H9 (cell line): ENCODE measurements around the gene LMAN1. TPM values are rescaled to one million over a fixed set of nuclear protein-coding genes. Genes with fewer than 3 reads are reported as not detected.

ENCODE experiments used
- DNase-seq: peaks from one replicate; pipeline ENCODE4 v3.0.0-alpha.2; 2017
- H2AFZ ChIP-seq: one replicate; pipeline ENCODE4 v1.6.1; 2013; ENCODE audit warnings: mild to moderate bottlenecking, low read length, control low read depth, moderate library complexity
- H2AK5ac ChIP-seq: 2 replicates; pipeline ENCODE4 v1.6.1; 2013; ENCODE audit warnings: low read length, control low read depth, mixed read lengths; ENCODE audit not compliant: insufficient read length
- H2BK120ac ChIP-seq: one replicate; pipeline ENCODE4 v1.6.1; 2013; ENCODE audit warnings: low read depth, mild to moderate bottlenecking, low read length, control low read depth, inconsistent platforms; ENCODE audit not compliant: poor library complexity, severe bottlenecking
- H2BK12ac ChIP-seq: 2 replicates; pipeline ENCODE4 v1.6.1; 2013; ENCODE audit warnings: low read length, control low read depth, mixed read lengths, low read depth; ENCODE audit not compliant: insufficient read length
- H2BK15ac ChIP-seq: 2 replicates; pipeline ENCODE4 v1.6.1; 2013; ENCODE audit warnings: low read depth, low read length, control low read depth
- H2BK20ac ChIP-seq: one replicate; pipeline ENCODE4 v1.6.1; 2013; ENCODE audit warnings: low read depth, mild to moderate bottlenecking, low read length, control low read depth, inconsistent platforms; ENCODE audit not compliant: poor library complexity, severe bottlenecking
- H2BK5ac ChIP-seq: 2 replicates; pipeline ENCODE4 v1.6.1; 2013; ENCODE audit warnings: low read length, control low read depth, mixed read lengths; ENCODE audit not compliant: insufficient read length
- H3K14ac ChIP-seq: 2 replicates; pipeline ENCODE4 v1.6.1; 2013; ENCODE audit warnings: low read length, control low read depth; ENCODE audit not compliant: insufficient read depth
- H3K18ac ChIP-seq: 2 replicates; pipeline ENCODE4 v1.6.1; 2013; ENCODE audit warnings: low read depth, mild to moderate bottlenecking, mixed read lengths, low read length, control low read depth; ENCODE audit not compliant: insufficient read length
- H3K23ac ChIP-seq: 2 replicates; pipeline ENCODE4 v1.6.1; 2013; ENCODE audit warnings: low read length, control low read depth, mixed read lengths, low read depth; ENCODE audit not compliant: insufficient read length
- H3K23me2 ChIP-seq: 2 replicates; pipeline ENCODE4 v1.6.1; 2013; ENCODE audit warnings: low read depth, mild to moderate bottlenecking, mixed read lengths, low read length, control low read depth; ENCODE audit not compliant: insufficient read length, poor library complexity, severe bottlenecking
- H3K27ac ChIP-seq: 2 replicates; pipeline ENCODE4 v1.5.1; 2013; ENCODE audit warnings: low read length, control low read depth, mixed read lengths, low read depth; ENCODE audit not compliant: insufficient read length
- H3K27me3 ChIP-seq: 2 replicates; pipeline ENCODE4 v1.6.1; 2013; ENCODE audit warnings: low read length, control low read depth, inconsistent platforms; ENCODE audit not compliant: insufficient read depth
- H3K4ac ChIP-seq: 2 replicates; pipeline ENCODE4 v1.6.1; 2013; ENCODE audit warnings: low read depth, mild to moderate bottlenecking, control low read depth, inconsistent platforms, low read length, moderate library complexity
- H3K4me1 ChIP-seq: 2 replicates; pipeline ENCODE4 v1.6.1; 2013; ENCODE audit warnings: low read length, control low read depth, inconsistent platforms; ENCODE audit not compliant: insufficient read depth
- H3K4me2 ChIP-seq: 2 replicates; pipeline ENCODE4 v1.6.1; 2013; ENCODE audit warnings: low read length, control low read depth, mixed read lengths; ENCODE audit not compliant: insufficient read length, insufficient read depth
- H3K56ac ChIP-seq: 2 replicates; pipeline ENCODE4 v1.6.1; 2013; ENCODE audit warnings: low read depth, mild to moderate bottlenecking, mixed read lengths, low read length, control low read depth; ENCODE audit not compliant: insufficient read length
- H3K79me1 ChIP-seq: 2 replicates; pipeline ENCODE4 v1.6.1; 2013; ENCODE audit warnings: low read depth, mild to moderate bottlenecking, moderate library complexity, low read length, control low read depth, inconsistent platforms; ENCODE audit not compliant: insufficient read depth, poor library complexity, severe bottlenecking
- H3K79me2 ChIP-seq: 2 replicates; pipeline ENCODE4 v1.6.1; 2013; ENCODE audit warnings: low read length, control low read depth, inconsistent platforms; ENCODE audit not compliant: insufficient read depth
- H3K9ac ChIP-seq: 2 replicates; pipeline ENCODE4 v1.6.1; 2013; ENCODE audit warnings: low read length, control low read depth, mixed read lengths; ENCODE audit not compliant: insufficient read length; ENCODE audit errors: extremely low read depth
- H3K9me3 ChIP-seq: one replicate; pipeline ENCODE4 v1.6.1; 2013; ENCODE audit warnings: low read depth, low read length, inconsistent platforms; ENCODE audit not compliant: control insufficient read depth
- H3T11ph ChIP-seq: one replicate; pipeline ENCODE4 v1.6.1; 2013; ENCODE audit warnings: mild to moderate bottlenecking, low read length, control low read depth, inconsistent platforms
- H4K20me1 ChIP-seq: one replicate; pipeline ENCODE4 v1.6.1; 2013; ENCODE audit not compliant: control insufficient read depth, insufficient read length, insufficient read depth
- H4K5ac ChIP-seq: 2 replicates; pipeline ENCODE4 v1.6.1; 2013; ENCODE audit warnings: low read depth, mild to moderate bottlenecking, mixed read lengths, low read length, control low read depth; ENCODE audit not compliant: insufficient read length
- H4K8ac ChIP-seq: replicated peaks from 2 replicates; pipeline ENCODE4 v1.6.1; 2013; ENCODE audit warnings: low read length, control low read depth, mixed read lengths, low read depth; ENCODE audit not compliant: insufficient read length
- H4K91ac ChIP-seq: 2 replicates; pipeline ENCODE4 v1.6.1; 2013; ENCODE audit warnings: low read depth, mild to moderate bottlenecking, moderate library complexity, mixed read lengths, low read length, control low read depth; ENCODE audit not compliant: insufficient read length
- H3K27ac Mint-ChIP-seq, 3 experiments: 2 replicates in 2 of 3; 3 replicates in 1 of 3; pipeline ENCODE4 v1.8.0; 2020 to 2021; ENCODE audit warnings: mixed read lengths in 3 of 3, mild to moderate bottlenecking in 1 of 3, moderate library complexity in 1 of 3
- H3K27me3 Mint-ChIP-seq: 2 replicates; pipeline ENCODE4 v1.8.0; 2021; ENCODE audit warnings: low read depth, mild to moderate bottlenecking, moderate library complexity, mixed read lengths
- H3K36me3 Mint-ChIP-seq, 3 experiments: 2 replicates in 2 of 3; 3 replicates in 1 of 3; pipeline ENCODE4 v1.8.0; 2020 to 2021; ENCODE audit warnings: low read depth in 3 of 3, mixed read lengths in 3 of 3; ENCODE audit not compliant: insufficient read depth in 1 of 3
- H3K4me1 Mint-ChIP-seq, 2 experiments: 2 replicates each; pipeline ENCODE4 v1.8.0; 2020; ENCODE audit warnings: mixed read lengths in 2 of 2
- H3K4me3 Mint-ChIP-seq, 2 experiments: 2 replicates in 1 of 2; 3 replicates in 1 of 2; pipeline ENCODE4 v1.8.0; 2020 to 2021; ENCODE audit warnings: mild to moderate bottlenecking in 2 of 2, mixed read lengths in 2 of 2, moderate library complexity in 1 of 2
- H3K9me3 Mint-ChIP-seq, 2 experiments: 2 replicates in 1 of 2; 3 replicates in 1 of 2; pipeline ENCODE4 v1.8.0; 2020; ENCODE audit warnings: mild to moderate bottlenecking in 2 of 2, mixed read lengths in 2 of 2, moderate library complexity in 1 of 2
- WGBS: extraction: QIAGEN DNeasy Blood & Tissue Kit; methylation state at CpG from one replicate; pipeline ENCODE4 v1.1.7; 2013; ENCODE audit warnings: missing lambda C conversion rate, low lambda C conversion rate, mixed read lengths; ENCODE audit not compliant: insufficient read length; ENCODE audit errors: extremely low coverage; 5-methylcytosine and 5-hydroxymethylcytosine counted together
- total RNA-seq: library from RNA; stranded (reverse); gene quantifications from 2 replicates; pipeline ENCODE4 v1.2.1, GENCODE V29; 2021
- TF ChIP-seq, protein P1 (sequence below): fragments of 200-600 bp; sonication (generic); conservative IDR thresholded peaks from 3 replicates; pipeline ENCODE4 v1.8.0; 2021; ENCODE audit warnings: antibody characterized with exemption, mild to moderate bottlenecking

Gene LMAN1
- total RNA-seq, 1 experiment from 2014 or later: 63.6 TPM

GRCh38 chr18:59382383-59382782, 23.3 kb upstream of the LMAN1 start:
- no peak overlapping the region for H3K27ac Mint-ChIP-seq

More at GRCh38 chr18:59382383-59382782, 23.3 kb upstream of the LMAN1 start:
- no peaks in the 10 kb centered on the region for H3K4me1 ChIP-seq
- Mint-ChIP-seq H3K27me3 (peaks cover 63% of the 10 kb centered on the region), H3K36me3 (no peaks in the 10 kb centered on the region), H3K9me3 (no peaks in the 10 kb centered on the region; a peak in 2 of 5 replicates), H3K4me1 (peaks cover 18 to 38% of the 10 kb centered on the region in 2 experiments), H3K4me3 (no peak overlapping the region)
- no peak overlapping the region for H3K4me2 ChIP-seq
- no peak overlapping the region for H3K23ac ChIP-seq
- H3T11ph ChIP-seq: no peak overlapping the region
- H2AK5ac ChIP-seq: no peak overlapping the region
- no peak overlapping the region for H4K5ac ChIP-seq
- H3K9ac ChIP-seq: no peak overlapping the region
- no peaks in the 10 kb centered on the region for H4K20me1 ChIP-seq
- TF ChIP-seq, protein P1, sequence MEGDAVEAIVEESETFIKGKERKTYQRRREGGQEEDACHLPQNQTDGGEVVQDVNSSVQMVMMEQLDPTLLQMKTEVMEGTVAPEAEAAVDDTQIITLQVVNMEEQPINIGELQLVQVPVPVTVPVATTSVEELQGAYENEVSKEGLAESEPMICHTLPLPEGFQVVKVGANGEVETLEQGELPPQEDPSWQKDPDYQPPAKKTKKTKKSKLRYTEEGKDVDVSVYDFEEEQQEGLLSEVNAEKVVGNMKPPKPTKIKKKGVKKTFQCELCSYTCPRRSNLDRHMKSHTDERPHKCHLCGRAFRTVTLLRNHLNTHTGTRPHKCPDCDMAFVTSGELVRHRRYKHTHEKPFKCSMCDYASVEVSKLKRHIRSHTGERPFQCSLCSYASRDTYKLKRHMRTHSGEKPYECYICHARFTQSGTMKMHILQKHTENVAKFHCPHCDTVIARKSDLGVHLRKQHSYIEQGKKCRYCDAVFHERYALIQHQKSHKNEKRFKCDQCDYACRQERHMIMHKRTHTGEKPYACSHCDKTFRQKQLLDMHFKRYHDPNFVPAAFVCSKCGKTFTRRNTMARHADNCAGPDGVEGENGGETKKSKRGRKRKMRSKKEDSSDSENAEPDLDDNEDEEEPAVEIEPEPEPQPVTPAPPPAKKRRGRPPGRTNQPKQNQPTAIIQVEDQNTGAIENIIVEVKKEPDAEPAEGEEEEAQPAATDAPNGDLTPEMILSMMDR: no peak
- DNase-seq: no peak
- H3K56ac ChIP-seq: no peak overlapping the region
- no peak overlapping the region for H3K27ac ChIP-seq
- no peak overlapping the region for H2BK5ac ChIP-seq
- no peaks in the 10 kb centered on the region for H3K9me3 ChIP-seq
- H2BK15ac ChIP-seq: no peak overlapping the region
- H2BK20ac ChIP-seq: no peak overlapping the region
- H3K27me3 ChIP-seq: no peaks in the 10 kb centered on the region
- no peak overlapping the region for H4K8ac ChIP-seq
- H3K79me1 ChIP-seq: no peaks in the 10 kb centered on the region
- no peak overlapping the region for H3K18ac ChIP-seq
- no peak overlapping the region for H2BK12ac ChIP-seq
- no peak overlapping the region for H4K91ac ChIP-seq
- no peak overlapping the region for H2AFZ ChIP-seq
- no peaks in the 10 kb centered on the region for H3K23me2 ChIP-seq
- no CpG with 5 or more reads among the region's 7 CpGs for WGBS
- no peak overlapping the region for H2BK120ac ChIP-seq
- H3K14ac ChIP-seq: no peak overlapping the region
- no peak overlapping the region for H3K4ac ChIP-seq
- H3K79me2 ChIP-seq: no peaks in the 10 kb centered on the region
